C4-2B (cell line): Measurements from ENCODE around the gene SPTLC2.

Experiments
- ZFX ChIP-seq: fragments of 450-650 bp; IDR thresholded peaks from 2 replicates; pipeline ENCODE4 v1.6.1; 2017
- TF ChIP-seq, protein P1 (sequence below): fragments of 450-650 bp; conservative IDR thresholded peaks from 2 replicates; pipeline ENCODE4 v1.5.1; 2017; ENCODE audit warnings: mild to moderate bottlenecking

DNA sequence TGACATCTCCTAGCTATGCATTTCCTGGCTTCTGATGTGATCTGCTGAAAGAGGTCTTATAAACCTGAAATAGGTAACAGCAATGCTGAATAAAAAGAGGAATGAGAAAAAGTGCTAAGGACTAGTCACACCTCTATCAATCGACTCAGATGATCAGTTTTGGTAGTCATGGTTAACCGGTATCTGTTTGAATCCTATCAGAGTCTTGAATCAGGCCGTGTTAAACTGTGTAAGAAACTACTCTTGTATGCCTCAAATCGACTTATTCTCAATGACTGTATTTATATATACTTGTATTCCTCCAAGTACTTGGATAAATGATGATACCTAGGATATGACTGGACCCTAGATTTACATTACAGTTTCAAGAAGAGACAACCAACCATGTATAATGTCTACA, 107.1 kb downstream of the SPTLC2 start:
- TF ChIP-seq, protein P1, sequence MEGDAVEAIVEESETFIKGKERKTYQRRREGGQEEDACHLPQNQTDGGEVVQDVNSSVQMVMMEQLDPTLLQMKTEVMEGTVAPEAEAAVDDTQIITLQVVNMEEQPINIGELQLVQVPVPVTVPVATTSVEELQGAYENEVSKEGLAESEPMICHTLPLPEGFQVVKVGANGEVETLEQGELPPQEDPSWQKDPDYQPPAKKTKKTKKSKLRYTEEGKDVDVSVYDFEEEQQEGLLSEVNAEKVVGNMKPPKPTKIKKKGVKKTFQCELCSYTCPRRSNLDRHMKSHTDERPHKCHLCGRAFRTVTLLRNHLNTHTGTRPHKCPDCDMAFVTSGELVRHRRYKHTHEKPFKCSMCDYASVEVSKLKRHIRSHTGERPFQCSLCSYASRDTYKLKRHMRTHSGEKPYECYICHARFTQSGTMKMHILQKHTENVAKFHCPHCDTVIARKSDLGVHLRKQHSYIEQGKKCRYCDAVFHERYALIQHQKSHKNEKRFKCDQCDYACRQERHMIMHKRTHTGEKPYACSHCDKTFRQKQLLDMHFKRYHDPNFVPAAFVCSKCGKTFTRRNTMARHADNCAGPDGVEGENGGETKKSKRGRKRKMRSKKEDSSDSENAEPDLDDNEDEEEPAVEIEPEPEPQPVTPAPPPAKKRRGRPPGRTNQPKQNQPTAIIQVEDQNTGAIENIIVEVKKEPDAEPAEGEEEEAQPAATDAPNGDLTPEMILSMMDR = no peak
- TF ChIP-seq ZFX = no peak
